GM12801 (cell line): ENCODE data around the gene TRMT6.

Experiments used
- CTCF ChIP-seq: IDR thresholded peaks from one replicate; pipeline ENCODE4 v1.5.1; 2011; ENCODE audit warnings: control low read depth; ENCODE audit not compliant: insufficient read length; ENCODE audit errors: extremely low read depth

Gene TRMT6

GRCh38 chr20:5950271-5951031, at the start of gene TRMT6, which contains the start of gene MCM8:
Gene TRMT6, minus strand, starts transcription at chr20:5950533. Its CDS starts 128 bp downstream, at chr20:5950405.
Gene MCM8, plus strand, starts transcription at chr20:5950652. Its CDS starts 1,364 bp downstream, at chr20:5952016.
- no peak for TF ChIP-seq CTCF

DNA sequence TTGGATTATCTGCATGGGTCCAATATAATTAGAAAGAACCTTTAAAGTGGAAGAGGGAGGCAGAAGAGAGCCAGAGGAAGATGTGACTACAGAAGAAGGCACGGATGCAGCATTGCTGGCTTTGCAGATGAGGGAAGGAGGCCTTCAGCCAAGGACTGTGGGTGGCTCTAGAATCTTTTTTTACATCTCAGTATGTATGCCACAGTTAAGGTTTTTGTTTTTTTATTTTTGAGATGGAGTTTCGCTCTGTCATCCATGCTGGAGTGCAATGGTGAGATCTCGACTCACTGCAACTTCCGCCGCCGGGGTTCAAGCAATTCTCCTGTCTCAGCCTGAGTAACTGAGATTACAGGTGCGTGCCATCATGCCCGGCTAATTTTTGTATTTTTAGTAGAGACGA, 49.5 kb upstream of the TRMT6 start:
- TF ChIP-seq CTCF, result no peak

DNA sequence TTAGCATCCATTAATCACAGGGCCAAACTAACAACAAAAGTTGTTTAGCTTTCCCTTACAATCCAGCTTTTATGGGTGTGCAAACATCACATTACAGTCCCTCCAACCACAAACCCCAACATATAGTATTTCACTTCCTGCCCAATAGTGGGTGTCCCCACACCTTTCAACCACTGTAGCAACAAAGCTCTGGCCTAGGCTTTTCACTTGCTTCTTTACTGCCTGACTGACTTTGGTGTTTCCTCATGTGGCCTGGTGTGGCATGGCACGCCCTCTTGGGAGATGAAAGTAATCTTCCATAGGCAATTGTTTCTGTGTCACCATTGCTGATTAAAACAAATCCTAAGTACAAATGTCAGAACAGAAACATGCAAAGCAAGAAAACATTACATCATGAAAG, 46.4 kb upstream of the TRMT6 start:
- no peak for TF ChIP-seq CTCF

DNA sequence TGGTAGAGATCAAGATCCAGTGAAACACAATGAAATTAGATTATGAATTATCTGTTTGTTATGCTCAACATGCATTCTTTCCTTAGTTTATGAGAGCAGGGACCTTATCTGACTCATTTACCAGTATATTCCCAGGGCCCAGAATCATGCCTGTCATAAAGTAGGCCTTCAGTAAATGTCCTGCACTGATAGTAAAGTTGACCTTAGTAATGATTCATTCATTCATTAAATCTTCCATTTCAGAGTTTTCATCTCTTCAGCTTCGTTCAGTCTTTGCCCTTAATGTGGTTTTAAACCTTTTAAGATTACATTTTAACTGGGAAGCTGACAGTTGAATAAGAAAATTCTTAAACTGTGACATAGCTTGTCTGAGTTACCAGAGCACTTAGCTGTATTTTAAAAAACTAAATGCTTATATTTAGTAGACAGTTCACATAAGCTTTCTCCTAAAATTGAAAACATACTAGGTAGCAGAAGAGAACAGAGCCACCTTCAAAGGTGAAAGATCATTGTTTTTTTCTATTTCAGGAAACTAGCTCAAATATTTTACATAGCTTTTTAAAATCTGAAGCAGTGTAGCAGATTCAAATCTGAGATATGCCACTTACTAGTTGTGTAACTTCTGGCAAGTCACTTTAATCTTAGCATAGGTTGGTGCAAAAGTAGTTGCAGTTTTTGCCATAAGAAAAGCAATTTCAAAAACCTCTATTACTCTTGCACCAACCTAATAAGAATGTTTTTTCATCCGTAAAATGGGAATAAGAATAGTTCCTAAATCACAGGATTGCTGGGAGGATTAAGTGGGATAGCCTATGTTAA, 41.5 kb upstream of the TRMT6 start:
- no peak for TF ChIP-seq CTCF

- no peak for TF ChIP-seq CTCF
Observed at GRCh38 chr20:5990946-5991345, 40.6 kb upstream of the TRMT6 start.

GRCh38 chr20:5989539-5989938, 39.2 kb upstream of the TRMT6 start:
- no peak for TF ChIP-seq CTCF

DNA sequence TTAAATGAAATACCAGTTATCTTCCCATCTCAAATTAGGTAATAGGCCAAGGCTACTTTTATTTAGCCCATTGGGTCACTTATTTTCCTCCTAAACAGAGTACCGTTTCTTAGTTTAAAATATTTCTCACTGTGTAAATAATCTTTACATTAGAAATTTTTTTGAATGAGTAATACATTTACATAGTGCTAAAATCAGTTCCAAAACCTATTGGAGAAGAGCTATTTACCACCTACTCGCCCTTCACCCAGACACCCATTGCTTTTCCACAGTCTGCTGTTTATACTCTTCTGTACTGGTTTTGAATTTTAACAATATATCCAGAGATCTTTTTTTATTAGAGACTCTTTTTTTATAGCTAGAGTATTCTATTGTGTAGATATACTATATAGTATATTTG, 37.0 kb upstream of the TRMT6 start:
- no peak for TF ChIP-seq CTCF
